D341Med (cell line): Measurements from ENCODE around the gene FOXN3.
"Not testable (repeated sequence)": the region's sequence is repeated elsewhere in the genome, so short reads cannot be mapped to it uniquely, and the experiment has no call there.

Experiments used
- DNase-seq: peaks from one replicate; pipeline ENCODE4 v3.0.0; 2012; ENCODE audit warnings: low spot score

Gene FOXN3

DNA sequence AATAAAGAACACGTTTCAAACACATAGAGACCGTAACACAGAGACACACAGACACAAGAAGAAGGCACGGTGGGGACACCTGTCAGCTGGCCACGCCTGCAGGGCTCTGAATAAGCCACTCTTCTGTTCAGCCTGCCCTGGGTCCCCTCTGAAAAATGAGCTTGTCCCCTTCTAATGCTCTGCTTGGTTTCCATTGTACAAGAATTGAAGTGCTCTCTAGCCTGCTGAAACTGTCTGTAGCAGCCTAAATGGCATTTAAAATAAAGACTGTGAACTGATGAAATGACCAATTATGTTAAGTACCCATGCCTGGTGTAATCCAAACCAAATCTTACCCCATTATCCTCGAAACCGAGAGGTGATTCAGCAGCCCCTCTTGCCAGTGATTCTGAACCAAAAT is 139.8 kb downstream of the FOXN3 start:
- DNase-seq, result no peak

DNA sequence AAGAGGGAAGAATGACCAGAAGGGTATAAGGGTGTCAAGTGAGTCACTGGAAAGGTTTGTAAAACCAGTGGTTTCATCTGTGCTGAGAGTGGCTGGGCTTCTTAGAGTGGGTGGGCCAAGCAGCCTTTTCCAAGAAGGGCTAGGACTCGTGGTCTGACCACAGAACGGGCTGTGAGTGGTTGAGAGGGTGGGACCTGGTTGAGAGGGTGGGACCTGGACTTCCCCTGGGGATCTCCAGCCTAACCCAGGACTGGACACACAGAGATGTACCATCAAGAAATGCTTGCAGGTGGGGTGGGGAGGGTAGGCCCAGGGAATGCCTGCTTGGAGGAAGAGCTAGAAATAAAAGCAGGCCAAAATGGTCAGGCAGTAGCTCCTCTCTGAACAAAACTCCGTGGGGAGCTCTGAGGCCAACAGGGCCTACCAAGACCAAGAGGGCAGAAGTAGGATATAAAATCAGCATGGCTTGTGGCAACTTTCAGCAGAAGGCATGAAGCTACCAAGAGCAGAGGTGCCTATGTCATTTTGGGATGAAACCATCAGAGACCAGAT is 140.5 kb downstream of the FOXN3 start:
- DNase-seq, result no peak

DNA sequence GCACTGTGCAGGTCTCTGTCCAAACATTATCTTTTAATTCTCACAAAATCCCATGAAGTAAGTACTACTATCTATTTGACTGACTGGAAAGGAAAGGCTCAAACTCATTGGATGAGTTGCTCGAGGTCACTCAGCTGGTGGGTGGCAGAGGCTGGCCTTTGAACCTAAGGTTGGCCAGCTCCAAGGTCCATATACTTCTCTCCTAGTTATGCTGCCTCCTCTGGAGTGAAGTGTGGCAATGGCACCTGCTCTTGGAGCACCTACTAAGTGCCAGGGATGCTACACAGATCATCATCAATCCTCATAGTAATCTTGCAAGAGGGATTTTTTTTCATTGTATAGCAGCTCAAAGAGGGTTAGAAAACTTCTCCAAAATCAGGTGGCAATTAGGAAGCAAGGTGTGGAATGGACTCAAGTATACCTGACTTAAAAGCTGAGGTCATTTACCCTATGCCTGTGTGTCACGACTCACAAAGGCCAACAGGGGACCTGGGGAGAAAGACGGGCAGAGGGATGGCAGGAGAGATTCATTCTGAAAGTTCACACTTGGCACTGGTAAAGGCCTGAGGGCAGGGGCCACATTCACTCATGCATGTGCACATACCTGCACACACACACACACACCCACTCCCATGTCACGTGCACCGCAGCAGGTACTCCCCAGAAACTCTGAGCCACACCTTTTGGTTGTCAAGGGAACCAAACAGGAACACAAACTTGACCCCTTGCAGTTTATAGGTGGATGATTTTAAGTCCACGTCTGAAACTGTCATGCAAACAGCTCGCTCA is 146.4 kb downstream of the FOXN3 start:
- DNase-seq, result no peak

DNA sequence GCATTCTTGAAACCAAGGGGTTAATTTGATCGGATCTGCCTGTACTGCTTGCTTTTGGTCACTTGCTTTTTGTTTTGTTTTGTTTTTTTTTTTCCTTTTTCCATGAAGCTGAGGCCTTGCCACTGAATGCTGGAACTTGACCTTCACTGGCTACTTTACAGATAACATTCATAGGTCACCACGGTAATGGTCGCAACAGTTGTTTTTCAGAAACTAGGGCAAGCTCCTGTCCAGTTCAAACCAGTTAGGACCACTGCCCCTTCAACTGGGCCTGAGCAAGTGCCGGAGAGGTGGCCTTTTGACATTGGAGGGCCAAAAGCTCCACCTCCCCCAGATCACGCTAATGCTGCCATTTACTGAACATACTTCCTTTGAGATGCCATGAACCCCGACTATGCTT is 147.6 kb downstream of the FOXN3 start:
- no peak for DNase-seq

DNA sequence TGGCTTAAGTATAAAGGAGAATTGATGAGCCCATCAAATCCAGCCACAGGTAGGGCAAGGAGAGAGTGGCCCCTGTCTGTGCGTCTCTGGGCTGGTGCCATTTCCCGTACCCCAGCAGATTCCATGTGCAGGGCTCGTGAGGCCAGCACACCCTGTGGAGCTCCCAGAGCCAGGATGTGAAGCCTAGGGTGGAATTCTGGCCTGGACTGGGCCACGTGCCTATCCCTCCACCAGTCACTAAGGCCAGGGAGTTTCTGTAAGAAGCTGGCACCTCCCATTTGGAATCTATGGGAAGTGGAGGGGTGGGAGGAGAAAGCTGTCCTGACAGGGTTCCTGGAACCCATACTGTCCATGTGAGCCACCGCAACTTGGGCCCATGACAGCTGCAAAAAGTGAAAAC is 148.5 kb downstream of the FOXN3 start:
- DNase-seq, result no peak

DNA sequence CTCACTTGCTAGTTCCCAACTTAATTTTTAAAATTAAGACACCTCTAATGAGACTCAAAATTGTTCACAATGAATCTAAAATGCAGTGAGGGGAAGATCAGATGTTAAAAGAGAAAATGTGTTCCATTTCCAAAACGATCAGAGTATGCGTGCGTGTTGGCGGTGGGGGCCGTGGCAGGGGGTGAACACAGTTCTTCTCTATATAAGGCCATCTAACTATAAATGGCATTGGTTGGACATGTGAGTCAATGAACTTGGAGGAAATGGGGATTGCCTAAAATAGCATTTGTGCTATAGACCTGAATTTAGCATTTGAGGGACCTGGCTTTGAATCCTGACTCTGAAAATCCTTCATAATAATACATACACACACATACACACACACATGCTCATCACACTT is 149.4 kb downstream of the FOXN3 start:
- no peak for DNase-seq

DNA sequence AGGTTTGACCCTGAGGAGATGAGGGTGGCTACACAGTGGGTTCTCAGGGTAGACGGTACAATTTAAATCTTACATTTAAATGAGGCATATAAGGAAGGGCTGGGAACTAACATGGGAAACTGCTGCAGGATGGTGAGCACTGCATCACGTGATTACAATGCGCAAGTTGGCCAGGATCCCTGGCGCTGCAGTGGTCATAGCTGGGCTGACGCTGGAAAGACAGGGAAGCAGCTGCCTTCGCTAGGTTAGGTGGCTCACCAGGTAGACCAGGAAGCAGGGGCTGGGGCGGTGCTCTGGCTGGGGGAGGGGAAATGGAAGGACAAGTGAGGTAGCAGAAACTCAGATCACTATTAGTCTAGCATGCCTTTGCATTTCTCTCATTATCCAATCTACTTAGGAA is 149.9 kb downstream of the FOXN3 start:
- DNase-seq, result no peak

DNA sequence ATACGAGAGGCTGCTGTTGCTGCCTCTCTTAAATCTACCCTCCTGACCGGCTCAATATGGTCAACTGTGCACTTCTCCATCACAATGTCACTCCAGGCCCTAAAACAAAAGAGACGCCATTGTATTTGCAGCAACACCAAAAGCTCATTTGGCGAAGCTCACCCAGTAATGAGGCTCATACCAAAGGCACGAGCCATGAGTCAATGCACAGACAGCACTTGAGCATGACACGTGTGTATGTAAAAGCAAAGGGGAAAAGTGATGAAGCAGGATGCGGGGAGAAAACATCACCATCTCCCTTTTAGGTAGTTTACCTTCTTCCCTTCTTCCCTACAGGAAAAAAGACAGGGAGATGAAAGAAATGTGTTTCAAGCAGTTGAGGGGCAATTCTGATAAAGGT is 150.3 kb downstream of the FOXN3 start:
- DNase-seq, result no peak

DNA sequence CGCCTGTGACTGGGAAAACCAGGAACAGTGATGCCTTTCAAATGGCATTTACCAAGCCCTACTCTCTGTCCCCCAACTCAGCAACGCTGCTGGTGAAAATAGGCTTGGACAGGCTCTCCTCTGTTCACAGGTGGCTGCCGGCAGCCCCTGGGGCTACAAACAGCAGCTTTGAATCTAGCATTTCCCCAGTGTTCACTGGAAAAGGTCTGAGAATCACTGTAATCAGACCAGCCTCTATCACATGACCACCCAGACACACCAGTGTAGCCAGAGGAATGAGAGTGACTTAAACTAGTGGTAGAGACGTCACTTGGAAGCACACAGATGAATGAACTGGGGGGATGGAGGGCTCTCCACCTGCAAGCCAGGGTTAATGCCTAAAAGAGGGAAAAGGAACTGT is 151.8 kb downstream of the FOXN3 start:
- no peak for DNase-seq

DNA sequence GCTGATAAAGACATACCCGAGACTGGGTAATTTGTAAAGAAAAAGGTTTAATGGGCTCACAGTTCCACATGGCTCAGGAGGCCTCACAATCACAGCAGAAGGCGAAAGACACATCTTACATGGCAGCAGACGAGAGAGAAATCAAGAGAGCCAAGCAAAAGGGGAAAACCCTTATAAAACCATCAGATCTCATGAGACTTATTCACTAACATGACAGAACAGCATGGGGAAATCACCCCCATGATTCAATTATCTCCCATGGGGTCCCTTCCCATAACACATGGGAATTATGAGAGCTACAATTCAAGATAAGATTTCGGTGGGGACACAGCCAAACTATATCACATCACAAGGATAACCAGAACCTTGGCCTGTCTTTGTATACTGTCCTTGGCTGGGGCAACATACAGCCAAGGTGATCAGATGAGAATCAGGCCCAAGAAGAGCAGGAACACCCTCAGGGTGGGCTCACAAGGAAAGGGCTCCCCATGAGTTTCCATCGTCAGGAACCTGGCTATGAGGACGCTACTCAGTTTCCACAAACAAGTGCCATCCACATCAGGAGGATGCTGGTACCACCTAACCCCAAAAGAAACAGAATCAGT is 152.7 kb downstream of the FOXN3 start:
- DNase-seq, result no peak

DNA sequence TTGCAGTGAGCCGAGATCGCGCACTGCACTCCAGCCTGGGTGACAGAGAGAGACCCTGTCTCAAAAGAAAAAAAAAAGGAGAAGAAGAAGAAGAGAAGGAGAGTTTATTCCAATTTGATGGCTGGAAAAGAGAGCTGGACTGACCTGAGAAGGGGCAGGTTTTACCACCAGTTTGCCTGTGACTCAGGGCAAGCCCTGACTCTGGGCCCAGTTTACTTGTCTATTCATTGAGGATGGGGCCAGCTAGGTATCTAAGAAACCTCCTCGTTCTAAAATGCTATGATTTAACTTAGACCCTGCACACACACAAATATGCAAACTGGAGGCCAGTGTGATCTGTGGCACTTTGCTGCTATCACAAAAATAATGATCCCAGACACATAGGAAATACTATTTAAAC is 155.0 kb downstream of the FOXN3 start:
- DNase-seq, result no peak

DNA sequence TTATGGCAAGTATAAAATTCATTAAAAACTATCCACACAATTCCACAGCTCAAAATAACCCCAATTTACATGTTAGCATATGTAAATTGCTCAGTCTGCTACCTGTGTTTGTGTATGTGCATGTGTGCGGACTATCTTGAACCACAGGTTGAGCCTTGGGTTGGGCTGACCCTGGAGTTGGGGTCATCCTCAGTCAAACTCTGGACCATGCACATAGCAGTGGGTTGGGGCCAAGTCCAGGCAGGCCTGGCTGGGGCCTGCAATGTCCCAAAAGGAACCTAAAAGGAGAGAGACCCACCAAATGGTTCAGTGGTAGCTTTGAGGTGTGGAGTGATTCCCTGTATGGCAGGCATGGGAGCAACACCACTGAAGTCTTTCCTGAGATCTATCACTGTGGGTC is 156.1 kb downstream of the FOXN3 start:
- DNase-seq, result no peak

DNA sequence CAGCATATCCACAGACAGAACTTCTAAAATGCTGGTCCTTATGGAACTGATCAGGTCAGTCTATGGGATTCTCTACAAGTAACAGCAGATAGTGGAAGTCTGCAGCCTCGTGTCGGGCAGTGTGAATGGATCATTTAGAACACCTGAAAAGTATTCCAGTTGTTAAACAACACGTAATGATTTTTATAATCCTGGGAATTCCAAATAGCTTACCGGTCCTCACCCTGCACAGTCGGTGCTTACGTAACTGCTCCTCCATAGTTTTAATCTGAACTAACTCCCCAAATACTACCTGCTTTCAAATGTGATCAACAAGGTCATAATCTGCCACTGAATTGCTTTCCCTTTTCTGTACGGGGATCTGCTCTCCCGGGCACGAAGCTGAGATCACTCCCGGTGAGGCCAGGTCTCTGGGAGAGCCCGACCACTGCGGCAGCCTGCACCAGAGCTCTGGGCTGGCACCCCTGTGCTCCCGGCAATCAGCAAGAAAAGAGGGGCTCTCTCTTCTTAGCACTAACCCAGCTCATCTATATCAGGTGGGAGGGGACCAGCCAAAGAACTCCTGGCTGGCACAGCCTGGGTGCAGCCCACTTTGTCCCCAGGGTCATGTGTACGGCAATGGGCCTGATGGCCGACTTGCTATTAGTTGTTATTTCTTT is 157.0 kb downstream of the FOXN3 start:
- DNase-seq, result no peak

DNA sequence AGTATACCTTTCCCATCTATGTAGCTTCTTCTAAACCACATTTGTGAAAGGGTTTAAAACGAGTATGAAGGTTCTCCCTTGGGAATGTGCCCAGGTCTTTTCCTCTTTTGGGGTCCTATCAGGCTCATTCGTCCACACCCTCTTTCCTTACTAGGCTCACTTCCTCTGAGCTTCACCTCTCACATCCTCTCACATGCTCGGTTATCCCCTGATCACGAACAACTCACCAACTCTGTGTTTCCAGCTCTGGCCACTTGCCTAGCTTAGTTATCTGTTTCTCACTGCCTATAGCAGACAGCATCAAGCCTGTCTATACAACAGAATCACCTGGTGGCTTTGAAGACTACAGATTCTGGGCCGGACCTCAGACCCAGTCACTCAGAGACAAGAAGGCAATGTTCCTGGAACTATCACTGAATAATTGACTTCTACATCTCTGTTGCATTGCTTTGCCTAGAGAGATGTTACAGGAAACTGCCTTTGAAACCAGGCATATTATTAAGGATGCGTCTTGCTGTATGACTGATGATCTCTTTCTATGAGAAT is 158.2 kb downstream of the FOXN3 start:
- no peak for DNase-seq

DNA sequence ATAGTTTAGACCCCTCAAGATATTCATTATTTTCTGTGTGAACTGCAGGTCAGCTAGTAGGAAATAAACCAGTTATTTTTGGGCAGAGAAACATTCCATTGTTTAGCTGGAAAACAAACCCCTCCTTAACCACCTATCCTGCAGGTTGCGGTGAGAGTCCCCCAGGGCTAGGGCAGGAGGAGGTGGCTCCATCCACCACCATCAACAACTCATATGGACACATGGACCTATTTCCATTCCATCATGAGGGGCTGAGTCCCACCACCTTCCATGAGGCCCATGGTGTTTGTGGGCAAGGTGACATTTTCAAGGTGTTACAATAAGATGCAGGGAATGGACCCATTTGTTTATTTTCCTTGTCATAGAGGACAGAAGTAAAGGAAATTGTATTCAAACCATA is 160.1 kb downstream of the FOXN3 start:
- no peak for DNase-seq

DNA sequence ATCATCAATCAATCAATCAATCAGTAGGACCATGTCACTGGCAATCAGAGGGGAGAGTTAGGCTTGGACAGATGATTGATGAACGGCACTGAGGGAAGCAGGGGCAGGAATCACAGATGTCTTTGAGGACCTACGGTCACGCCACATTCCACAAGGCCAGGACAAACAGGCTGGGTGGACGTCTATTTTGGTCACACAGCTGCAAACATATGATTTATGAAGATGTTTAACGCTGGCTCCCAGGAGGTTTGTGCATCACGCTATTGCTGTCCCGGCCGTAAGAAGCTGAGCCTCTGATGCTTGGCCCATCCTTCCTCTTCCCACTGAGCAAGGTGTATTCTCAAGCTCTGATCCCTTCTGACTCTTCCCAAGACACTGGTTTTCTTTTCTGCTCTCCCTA is 160.8 kb downstream of the FOXN3 start:
- no peak for DNase-seq

DNA sequence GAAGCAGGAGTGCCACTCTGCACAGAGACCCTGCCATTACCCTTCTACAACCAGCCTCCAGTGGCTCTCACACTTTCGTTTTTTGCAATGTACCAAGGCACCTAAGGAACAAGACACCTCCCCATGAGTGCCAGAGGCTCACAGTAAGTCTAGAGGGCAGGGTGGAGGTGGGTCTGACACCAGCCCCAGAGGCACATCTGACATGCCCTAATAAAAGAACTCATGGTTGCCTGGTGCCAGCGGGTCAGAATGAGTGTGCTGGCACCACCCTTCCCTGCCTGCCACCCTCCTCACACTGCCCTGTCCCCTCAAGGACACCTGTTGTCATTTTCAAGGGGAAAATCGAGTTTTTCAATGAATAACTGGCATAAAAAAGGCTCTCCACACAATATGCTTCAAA is 161.2 kb downstream of the FOXN3 start:
- DNase-seq, result no peak

DNA sequence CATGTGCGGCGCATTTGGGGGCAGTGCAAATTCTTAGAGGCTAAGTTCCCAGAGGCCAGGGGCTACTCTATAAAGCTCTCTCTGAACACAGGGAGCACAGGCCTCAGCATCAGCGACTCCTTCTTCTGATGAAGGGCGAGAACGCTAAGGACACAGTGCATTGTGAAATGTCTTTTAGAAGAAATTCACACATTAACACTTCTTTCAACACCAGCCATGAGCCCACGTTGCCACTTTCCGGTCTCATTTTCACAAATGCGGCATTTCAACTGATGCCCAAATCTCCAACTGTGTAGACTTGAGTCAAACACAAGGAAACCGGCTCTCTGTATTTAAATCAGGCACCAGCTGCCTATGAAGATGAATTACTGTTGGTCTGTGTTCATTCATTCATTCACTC is 162.0 kb downstream of the FOXN3 start:
- no peak for DNase-seq

DNA sequence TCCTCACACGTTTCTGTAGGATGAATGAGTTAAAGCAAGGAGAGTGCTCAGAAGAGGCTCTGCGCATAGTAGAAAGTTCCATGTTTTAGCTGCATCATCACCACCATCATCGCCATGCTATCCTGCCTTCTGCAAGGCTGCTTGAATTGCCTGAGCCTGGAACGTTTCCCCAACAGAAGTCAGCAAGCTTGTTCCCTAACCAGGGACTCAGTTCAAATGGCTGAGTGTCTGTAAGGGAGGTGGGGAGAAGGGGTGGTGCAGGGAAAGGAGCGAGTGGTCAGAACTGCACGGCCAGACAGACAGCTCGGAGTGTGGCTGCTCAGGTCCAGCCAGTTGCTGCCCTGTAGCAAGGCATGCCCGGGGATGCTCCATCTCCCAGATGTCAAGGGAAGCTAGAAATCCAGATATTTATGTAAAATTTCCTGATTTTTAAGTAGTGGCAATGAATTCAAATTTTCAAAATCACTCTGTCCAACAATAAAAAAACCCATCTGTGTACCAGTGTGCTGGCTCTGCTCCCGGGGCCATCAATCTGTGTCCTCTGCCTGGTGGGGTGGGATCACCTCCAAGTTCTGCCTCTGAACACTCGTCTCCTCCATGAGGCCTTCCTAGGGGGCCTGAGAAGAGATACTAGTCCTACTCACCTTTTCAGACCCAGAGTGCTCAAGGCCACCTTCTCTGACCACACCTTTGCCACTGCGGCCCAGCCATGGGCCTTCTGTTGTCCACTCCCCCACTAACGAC is 162.7 kb downstream of the FOXN3 start:
- DNase-seq, result no peak

DNA sequence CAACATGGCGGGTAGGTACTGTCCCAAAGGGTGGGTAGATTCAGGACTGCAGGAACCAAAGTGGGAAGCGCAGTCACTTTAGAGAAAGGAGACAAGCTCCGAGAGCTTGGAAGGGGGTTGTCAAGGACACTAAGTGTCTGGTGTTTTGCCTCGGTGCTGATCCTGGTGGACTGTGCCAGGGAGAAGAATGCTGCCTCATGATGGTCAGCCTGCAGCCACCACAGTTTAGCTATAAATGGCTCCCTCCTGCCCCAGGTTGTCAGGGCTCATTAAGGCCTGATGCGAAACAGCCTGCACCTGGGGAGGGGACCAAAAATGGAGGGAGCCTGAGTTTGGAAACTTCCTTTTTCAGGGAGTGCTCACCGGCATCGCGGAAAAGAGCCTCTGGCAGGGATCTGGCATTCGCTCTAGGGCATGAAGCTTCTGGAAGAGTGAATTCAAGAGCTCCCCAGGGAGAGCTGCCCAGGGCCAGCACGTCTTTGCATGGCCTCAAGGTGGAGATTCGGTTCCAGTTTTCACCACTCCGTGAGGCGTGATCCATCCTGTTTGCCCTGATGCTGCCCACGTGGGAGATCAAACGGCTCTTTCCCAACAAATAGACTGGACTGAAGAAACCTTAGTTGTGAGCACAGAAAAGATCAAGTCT is 164.0 kb downstream of the FOXN3 start:
- DNase-seq, result no peak

DNA sequence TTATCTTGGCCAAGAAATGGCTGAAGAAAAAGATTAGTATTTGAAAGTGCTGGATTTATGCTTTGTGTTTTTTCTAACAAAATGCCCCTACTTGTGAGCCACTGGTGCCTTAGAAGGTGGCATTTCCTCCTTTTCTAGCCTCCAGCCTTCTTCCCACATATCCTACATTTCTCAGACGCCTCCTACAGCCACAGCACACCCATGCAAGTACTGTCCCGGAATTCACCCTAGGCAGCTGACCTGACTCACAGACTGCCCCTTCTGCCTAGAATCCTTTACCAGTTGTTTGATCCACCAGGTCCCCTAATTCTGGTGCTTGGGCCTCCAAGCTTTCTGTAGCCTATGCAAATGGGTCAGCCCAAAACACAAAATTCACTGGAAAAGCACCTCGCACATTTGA is 166.0 kb downstream of the FOXN3 start:
- DNase-seq, result no peak

DNA sequence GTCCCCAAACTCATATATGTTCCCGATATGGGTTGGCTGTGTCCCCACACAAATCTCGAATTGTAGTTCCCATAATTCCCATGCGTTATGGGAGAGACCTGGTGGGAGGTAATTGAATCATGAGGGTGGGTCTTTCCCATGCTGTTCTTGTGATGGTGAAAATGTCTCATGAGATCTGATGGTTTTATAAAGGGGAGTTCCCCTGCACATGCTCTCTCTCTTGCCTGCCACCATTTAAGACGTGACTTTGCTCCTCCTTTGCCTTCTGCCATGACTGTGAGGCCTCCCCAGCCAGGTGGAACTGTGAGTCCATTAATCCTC is 166.4 kb downstream of the FOXN3 start:
- not testable (repeated sequence) for DNase-seq
